Measurements from ENCODE around the gene MEAF6.

DNA sequence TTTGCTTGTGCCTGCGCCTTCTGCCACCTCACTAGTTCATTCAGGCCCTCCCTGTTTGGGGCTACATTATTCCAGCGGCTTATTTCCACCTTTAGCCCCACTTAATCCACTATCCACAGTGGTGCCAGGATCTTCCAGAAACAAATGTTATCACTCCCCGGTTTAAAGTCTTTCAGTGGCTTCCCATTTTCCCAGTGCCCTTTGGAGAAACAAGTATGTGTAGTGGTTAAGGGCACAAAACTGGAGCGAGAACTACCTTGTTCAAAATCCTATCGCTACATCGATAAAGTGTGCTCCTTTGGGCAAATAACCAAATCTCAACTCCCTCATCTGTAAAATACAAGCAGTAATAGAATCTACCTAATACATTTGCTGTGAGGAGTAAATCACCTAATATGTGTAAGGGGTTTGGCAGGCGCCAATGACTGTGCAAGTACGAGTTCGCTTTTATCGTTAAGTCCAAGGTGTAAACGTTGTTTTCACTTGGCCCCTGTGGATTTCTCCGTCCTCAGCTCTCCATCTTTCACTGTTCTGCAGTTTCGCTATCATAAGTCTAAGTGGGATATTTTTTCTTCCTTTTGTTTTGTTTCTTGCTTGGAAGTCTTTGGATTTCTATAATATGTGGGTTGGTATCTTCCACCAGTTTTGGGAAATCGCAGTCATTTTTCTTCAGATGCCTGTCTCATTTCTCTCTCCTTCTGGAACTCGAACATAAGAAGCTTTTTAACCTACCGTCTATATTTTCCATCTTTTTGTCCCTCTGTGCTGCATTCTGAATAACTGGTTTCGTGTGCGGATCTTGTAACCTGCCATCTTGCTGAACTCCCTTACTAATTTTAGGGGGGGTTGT, 844 bp upstream of the MEAF6 start:
- no peak for TF ChIP-seq POLR2A (IDR thresholded peaks at IDR 0.05)
- TF ChIP-seq, protein P1, sequence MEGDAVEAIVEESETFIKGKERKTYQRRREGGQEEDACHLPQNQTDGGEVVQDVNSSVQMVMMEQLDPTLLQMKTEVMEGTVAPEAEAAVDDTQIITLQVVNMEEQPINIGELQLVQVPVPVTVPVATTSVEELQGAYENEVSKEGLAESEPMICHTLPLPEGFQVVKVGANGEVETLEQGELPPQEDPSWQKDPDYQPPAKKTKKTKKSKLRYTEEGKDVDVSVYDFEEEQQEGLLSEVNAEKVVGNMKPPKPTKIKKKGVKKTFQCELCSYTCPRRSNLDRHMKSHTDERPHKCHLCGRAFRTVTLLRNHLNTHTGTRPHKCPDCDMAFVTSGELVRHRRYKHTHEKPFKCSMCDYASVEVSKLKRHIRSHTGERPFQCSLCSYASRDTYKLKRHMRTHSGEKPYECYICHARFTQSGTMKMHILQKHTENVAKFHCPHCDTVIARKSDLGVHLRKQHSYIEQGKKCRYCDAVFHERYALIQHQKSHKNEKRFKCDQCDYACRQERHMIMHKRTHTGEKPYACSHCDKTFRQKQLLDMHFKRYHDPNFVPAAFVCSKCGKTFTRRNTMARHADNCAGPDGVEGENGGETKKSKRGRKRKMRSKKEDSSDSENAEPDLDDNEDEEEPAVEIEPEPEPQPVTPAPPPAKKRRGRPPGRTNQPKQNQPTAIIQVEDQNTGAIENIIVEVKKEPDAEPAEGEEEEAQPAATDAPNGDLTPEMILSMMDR (IDR thresholded peaks at IDR 0.05): no peak
